OCI-LY3 (cell line): Measurements from ENCODE around the gene MRPL20.

Experiments
- EZH2phosphoT487 ChIP-seq: fragments of 200-600 bp; shearing (Covaris generic); IDR thresholded peaks from 2 replicates; pipeline ENCODE4 v1.6.1; 2018; ENCODE audit warnings: antibody characterized with exemption, mixed run types, low read depth
- TF ChIP-seq, protein P1 (sequence below): fragments of 200-600, 300-600 bp; sonication (generic); IDR thresholded peaks from 2 replicates; pipeline ENCODE4 v1.5.1; 2014; ENCODE audit warnings: antibody characterized with exemption, low read length, low read depth

DNA sequence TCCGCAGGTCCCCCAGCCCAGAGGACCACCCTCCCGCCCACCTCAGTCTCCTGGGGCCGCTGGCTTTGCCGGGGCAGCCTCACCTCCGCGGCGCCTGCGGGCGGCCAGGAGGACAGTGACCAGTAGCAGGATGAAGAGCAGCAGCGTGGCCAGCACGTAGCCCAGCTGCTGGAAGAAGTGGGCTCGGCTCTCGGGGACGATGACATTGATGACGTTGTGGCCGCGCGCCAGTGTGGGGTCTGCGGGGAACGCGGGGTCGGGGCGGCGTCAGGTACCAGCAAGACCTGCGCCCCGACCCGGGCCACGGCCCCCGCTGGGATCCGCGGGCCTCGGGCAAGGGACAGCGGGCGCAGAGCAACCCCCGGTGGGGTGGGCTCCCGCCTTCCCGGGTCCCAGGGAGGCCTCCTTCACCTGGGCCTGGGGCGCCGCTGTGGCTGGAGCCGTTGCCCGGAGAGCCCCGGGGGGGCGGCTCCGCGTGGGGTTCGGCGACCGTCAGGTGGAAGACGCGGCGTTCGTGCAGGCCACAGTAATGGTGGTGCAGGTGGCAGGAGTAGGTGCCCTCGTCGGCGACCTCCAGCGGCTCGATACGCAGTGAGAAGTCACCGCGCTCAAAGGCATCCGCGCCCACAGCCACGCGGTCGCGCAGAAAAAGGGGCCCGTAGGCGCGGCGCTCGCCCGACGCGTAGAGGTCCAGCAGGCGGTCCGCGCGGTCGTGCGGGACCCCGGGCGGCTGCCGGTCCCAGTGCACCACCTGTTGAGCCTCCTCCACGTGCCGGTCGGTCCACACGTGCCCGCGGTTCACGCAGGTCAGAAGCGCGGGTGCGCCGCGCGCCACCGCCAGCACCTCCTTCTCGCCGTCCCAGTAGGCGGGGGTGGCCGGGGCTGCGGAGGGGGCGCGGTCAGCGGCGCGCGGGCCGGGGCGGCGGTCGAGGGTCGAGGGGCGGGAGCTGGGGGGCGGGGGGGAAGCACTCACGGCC lies 52.5 kb downstream of the MRPL20 start:
- TF ChIP-seq, protein P1, sequence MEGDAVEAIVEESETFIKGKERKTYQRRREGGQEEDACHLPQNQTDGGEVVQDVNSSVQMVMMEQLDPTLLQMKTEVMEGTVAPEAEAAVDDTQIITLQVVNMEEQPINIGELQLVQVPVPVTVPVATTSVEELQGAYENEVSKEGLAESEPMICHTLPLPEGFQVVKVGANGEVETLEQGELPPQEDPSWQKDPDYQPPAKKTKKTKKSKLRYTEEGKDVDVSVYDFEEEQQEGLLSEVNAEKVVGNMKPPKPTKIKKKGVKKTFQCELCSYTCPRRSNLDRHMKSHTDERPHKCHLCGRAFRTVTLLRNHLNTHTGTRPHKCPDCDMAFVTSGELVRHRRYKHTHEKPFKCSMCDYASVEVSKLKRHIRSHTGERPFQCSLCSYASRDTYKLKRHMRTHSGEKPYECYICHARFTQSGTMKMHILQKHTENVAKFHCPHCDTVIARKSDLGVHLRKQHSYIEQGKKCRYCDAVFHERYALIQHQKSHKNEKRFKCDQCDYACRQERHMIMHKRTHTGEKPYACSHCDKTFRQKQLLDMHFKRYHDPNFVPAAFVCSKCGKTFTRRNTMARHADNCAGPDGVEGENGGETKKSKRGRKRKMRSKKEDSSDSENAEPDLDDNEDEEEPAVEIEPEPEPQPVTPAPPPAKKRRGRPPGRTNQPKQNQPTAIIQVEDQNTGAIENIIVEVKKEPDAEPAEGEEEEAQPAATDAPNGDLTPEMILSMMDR, result no peak
- TF ChIP-seq EZH2phosphoT487, result no peak
